Frontal cortex (tissue), 4 donors: ENCODE measurements around the gene TGFBR2. TPM values are rescaled to one million over a fixed set of nuclear protein-coding genes. Genes with fewer than 3 reads are reported as not detected.

Source experiments
- DNase-seq, 2 donors: peaks; one replicate each; pipeline ENCODE4 v3.0.0; 2012; ENCODE audit warnings: low spot score in 2 of 2
- FAIRE-seq: peaks from 2 replicates; lab custom pipeline; 2012; peaks lifted over from hg19 to GRCh38; lab: Jason Lieb, UNC
- total RNA-seq: library from RNA; depleted of rRNA; stranded (reverse); fragments of >200 nt; gene quantifications from one replicate; pipeline ENCODE4 v1.2.3, GENCODE V29; 2014
- donor health status: control.
- donor health status: control.
- donor health status: control.

The TGFBR2 gene
- total RNA-seq, 1 donor from 2014 or later = 4.5 TPM

GRCh38 chr3:30700702-30701321 lies 94.4 kb downstream of the TGFBR2 start:
- DNase-seq = no peak
- no peak for FAIRE-seq

- DNase-seq (no peak), FAIRE-seq (no peak)
Observed at GRCh38 chr3:30702038-30702827, 95.8 kb downstream of the TGFBR2 start.

- FAIRE-seq (no peak), DNase-seq (no peak)
Observed at GRCh38 chr3:30702828-30703397, 96.5 kb downstream of the TGFBR2 start.

- no peak for FAIRE-seq
- no peak for DNase-seq
Observed at GRCh38 chr3:30704931-30705890, 98.8 kb downstream of the TGFBR2 start.

- no peak for DNase-seq
- FAIRE-seq = peak; percentile 55
Observed at GRCh38 chr3:30707825-30708224, 101.4 kb downstream of the TGFBR2 start.

GRCh38 chr3:30708472-30708871 lies 102.1 kb downstream of the TGFBR2 start:
- no peak for FAIRE-seq

GRCh38 chr3:30710017-30710416 lies 103.6 kb downstream of the TGFBR2 start:
- FAIRE-seq (no peak), DNase-seq (no peak)

More at GRCh38 chr3:30708472-30708871, 102.1 kb downstream of the TGFBR2 start:
- no peak for DNase-seq

- DNase-seq (no peak), FAIRE-seq (no peak)
Observed at GRCh38 chr3:30711151-30711550, 104.8 kb downstream of the TGFBR2 start.

- FAIRE-seq = no peak
- DNase-seq = no peak
Observed at GRCh38 chr3:30711867-30712266, 105.5 kb downstream of the TGFBR2 start.

GRCh38 chr3:30712991-30713390 lies 106.6 kb downstream of the TGFBR2 start:
- FAIRE-seq (no peak), DNase-seq (no peak)

- FAIRE-seq = no peak
- no peak for DNase-seq
Observed at GRCh38 chr3:30713885-30714503, 107.6 kb downstream of the TGFBR2 start.

GRCh38 chr3:30719536-30719935 lies 113.1 kb downstream of the TGFBR2 start:
- no peak for DNase-seq
- no peak for FAIRE-seq

- DNase-seq (no peak), FAIRE-seq (no peak)
Observed at GRCh38 chr3:30720586-30721313, 114.3 kb downstream of the TGFBR2 start.

GRCh38 chr3:30721314-30721634 lies 114.9 kb downstream of the TGFBR2 start:
- FAIRE-seq = no peak

GRCh38 chr3:30723211-30723610 lies 116.8 kb downstream of the TGFBR2 start:
- DNase-seq (no peak), FAIRE-seq (no peak)

More at GRCh38 chr3:30721314-30721634, 114.9 kb downstream of the TGFBR2 start:
- no peak for DNase-seq

- FAIRE-seq (no peak), DNase-seq (no peak)
Observed at GRCh38 chr3:30724863-30725262, 118.5 kb downstream of the TGFBR2 start.

GRCh38 chr3:30728143-30728542 lies 121.7 kb downstream of the TGFBR2 start:
- FAIRE-seq = no peak
- no peak for DNase-seq

- FAIRE-seq = no peak
Observed at GRCh38 chr3:30729512-30729911, 123.1 kb downstream of the TGFBR2 start.

GRCh38 chr3:30729936-30730335 lies 123.5 kb downstream of the TGFBR2 start:
- FAIRE-seq = no peak

More at GRCh38 chr3:30729512-30729911, 123.1 kb downstream of the TGFBR2 start:
- no peak for DNase-seq

More at GRCh38 chr3:30729936-30730335, 123.5 kb downstream of the TGFBR2 start:
- DNase-seq = no peak
